ENCODE data around the gene STK36. TPM values are rescaled to one million over a fixed set of nuclear protein-coding genes. Genes with fewer than 3 reads are reported as not detected.
A peak's percentile ranks its signal among the peaks of the same experiment; 100 is the strongest.

The STK36 gene
- total RNA-seq, 6 experiments from 2014 or later: 9.2 to 14.0 (median 12.7) TPM

GRCh38 chr2:218642121-218642656 is 29.7 kb upstream of the STK36 start:
- DNase-seq (no peak), ATAC-seq (no peak)
- intact Hi-C loops (cut with DNase I): loop anchor here in 1 of 2 donors (10.0 kb wide), 1 partner anchor 47 kb away; no protein-coding TSS in a partner anchor
- Histone ChIP-seq H3K36me3 (peaks cover 5 to 59% (median 19%) of the 10 kb centered on the region in 4 donors), H3K9me3 (no peaks in the 10 kb centered on the region), H3K4me1 (peaks cover 0 to 19% (median 0%) of the 10 kb centered on the region in 4 donors), H3K27me3 (no peaks in the 10 kb centered on the region), H3K27ac (no peak overlapping the region), H3K4me3 (no peak overlapping the region)
- no CpG with 5 or more reads among the region's 18 CpGs for WGBS (ENCODE audit: insufficient coverage, low coverage, low lambda C conversion rate, missing lambda C conversion rate)
- no peak for TF ChIP-seq POLR2A (IDR thresholded peaks at IDR 0.05)
- TF ChIP-seq, protein P1, sequence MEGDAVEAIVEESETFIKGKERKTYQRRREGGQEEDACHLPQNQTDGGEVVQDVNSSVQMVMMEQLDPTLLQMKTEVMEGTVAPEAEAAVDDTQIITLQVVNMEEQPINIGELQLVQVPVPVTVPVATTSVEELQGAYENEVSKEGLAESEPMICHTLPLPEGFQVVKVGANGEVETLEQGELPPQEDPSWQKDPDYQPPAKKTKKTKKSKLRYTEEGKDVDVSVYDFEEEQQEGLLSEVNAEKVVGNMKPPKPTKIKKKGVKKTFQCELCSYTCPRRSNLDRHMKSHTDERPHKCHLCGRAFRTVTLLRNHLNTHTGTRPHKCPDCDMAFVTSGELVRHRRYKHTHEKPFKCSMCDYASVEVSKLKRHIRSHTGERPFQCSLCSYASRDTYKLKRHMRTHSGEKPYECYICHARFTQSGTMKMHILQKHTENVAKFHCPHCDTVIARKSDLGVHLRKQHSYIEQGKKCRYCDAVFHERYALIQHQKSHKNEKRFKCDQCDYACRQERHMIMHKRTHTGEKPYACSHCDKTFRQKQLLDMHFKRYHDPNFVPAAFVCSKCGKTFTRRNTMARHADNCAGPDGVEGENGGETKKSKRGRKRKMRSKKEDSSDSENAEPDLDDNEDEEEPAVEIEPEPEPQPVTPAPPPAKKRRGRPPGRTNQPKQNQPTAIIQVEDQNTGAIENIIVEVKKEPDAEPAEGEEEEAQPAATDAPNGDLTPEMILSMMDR (IDR thresholded peaks at IDR 0.05): no peak

GRCh38 chr2:218642786-218643185 is 29.1 kb upstream of the STK36 start:
- H3K4me1 ChIP-seq: peaks cover 0 to 19% (median 0%) of the 10 kb centered on the region in 4 donors
- no CpG with 5 or more reads among the region's 17 CpGs for WGBS (ENCODE audit: insufficient coverage, low coverage, low lambda C conversion rate, missing lambda C conversion rate)
- peaks cover 5 to 54% (median 19%) of the 10 kb centered on the region in 4 donors for H3K36me3 ChIP-seq
- no peak overlapping the region for H3K27ac ChIP-seq
- TF ChIP-seq, protein P1 (IDR thresholded peaks at IDR 0.05): no peak
- no peak for TF ChIP-seq POLR2A (IDR thresholded peaks at IDR 0.05)
- H3K27me3 ChIP-seq: no peaks in the 10 kb centered on the region
- intact Hi-C loops (cut with DNase I): loop anchor here in 1 of 2 donors (10.0 kb wide), 1 partner anchor 48 kb away; no protein-coding TSS in a partner anchor
- no peak for ATAC-seq
- no peak overlapping the region for H3K4me3 ChIP-seq
- no peaks in the 10 kb centered on the region for H3K9me3 ChIP-seq
- no peak for DNase-seq

DNA sequence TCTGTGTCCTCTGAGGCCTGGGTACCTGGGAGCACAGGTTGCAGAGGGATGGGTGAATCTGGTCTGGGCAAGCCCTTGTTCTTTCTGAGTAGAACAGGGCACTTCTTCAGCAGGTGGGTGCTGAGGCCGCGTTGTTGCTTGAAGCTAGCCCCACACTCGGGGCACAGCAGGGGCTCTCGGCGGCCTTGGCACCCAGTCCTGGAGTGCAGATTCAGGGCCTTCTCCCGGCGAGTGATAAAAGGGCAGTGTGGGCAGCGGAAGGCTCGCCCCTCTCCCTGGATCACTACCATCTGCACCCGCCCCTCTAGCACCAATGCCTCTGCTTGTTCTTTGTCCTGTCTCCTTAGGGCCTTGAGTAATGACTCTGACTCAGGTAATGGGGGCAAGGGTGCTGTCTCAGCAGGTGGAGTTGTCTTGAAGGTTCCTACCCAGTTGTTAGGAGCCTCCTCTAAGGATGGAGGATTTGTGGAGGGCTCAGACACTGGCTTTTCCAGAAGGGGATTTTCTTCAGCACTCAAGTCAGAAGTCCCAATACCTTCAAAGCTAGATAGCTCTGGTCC is 28.1 kb upstream of the STK36 start:
- ATAC-seq (no peak), DNase-seq (no peak)
- Histone ChIP-seq H3K27me3 (no peaks in the 10 kb centered on the region), H3K4me3 (no peak overlapping the region), H3K27ac (no peak overlapping the region), H3K4me1 (peaks cover 0 to 19% (median 0%) of the 10 kb centered on the region in 4 donors), H3K9me3 (no peaks in the 10 kb centered on the region), H3K36me3 (peaks cover 5 to 53% (median 20%) of the 10 kb centered on the region in 4 donors)
- WGBS (ENCODE audit: insufficient coverage, low coverage, low lambda C conversion rate, missing lambda C conversion rate): 95% methylated on average over 9 of the region's 10 CpGs
- no peak for TF ChIP-seq POLR2A (IDR thresholded peaks at IDR 0.05)
- TF ChIP-seq, protein P1 (IDR thresholded peaks at IDR 0.05): no peak
- intact Hi-C loops (cut with DNase I): loop anchor here in 1 of 2 donors (10.0 kb wide), 1 partner anchor 49 kb away; no protein-coding TSS in a partner anchor

DNA sequence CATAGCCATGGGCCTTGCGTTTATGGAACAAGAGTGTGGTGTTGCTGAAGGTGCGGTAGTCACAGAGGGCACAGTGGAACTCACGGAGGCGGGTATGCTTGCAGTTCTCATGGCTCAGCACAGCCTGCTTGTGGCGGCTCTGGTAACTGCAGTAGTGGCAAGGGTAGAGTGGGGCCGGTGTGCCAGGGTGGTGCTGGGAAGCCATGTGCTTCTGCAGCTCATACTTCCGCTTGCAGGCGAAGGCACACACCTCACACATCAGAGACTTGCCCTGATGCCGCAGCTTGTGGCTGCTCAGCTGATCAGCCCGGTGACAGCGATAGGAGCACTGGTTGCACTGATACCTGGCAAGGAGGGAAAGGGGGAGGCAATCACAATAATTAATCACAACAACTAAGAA is 27.2 kb upstream of the STK36 start:
- peaks cover 0 to 19% (median 0%) of the 10 kb centered on the region in 4 donors for H3K4me1 ChIP-seq
- no peaks in the 10 kb centered on the region for H3K27me3 ChIP-seq
- peak overlapping the region in 2 of 3 donors; percentile 16 to 55 for H3K27ac ChIP-seq
- 60% methylated on average over 1 of the region's 11 CpGs for WGBS (ENCODE audit: insufficient coverage, low coverage, low lambda C conversion rate, missing lambda C conversion rate)
- TF ChIP-seq POLR2A (IDR thresholded peaks at IDR 0.05): no peak
- TF ChIP-seq, protein P1 (IDR thresholded peaks at IDR 0.05): peak in 3 of 4 donors; percentile 5 to 32 (median 32)
- H3K4me3 ChIP-seq: no peak overlapping the region
- ATAC-seq (peak; percentile 46 to 66 (median 56)), DNase-seq (peak in 2 of 3 donors; percentile 47 to 58)
- intact Hi-C loops (cut with DNase I): loop anchor here in 1 of 2 donors (10.0 kb wide), 1 partner anchor 50 kb away; no protein-coding TSS in a partner anchor
- no peaks in the 10 kb centered on the region for H3K9me3 ChIP-seq
- peaks cover 5 to 55% (median 16%) of the 10 kb centered on the region in 4 donors for H3K36me3 ChIP-seq
